Choroid plexus epithelial cell (primary cell): ENCODE measurements around the gene MXRA8.
"Not testable (repeated sequence)": the region's sequence is repeated elsewhere in the genome, so short reads cannot be mapped to it uniquely, and the experiment has no call there.

ENCODE experiments used
- DNase-seq: peaks from one replicate; pipeline ENCODE4 v3.0.0-alpha.2; 2010; ENCODE audit warnings: low read depth
- H3K4me3 ChIP-seq: 2 replicates; pipeline ENCODE4 v1.5.1; 2011; ENCODE audit warnings: low read depth, mild to moderate bottlenecking, control low read depth, low read length, moderate library complexity
- TF ChIP-seq, protein P1 (sequence below): conservative IDR thresholded peaks from 2 replicates; pipeline ENCODE4 v1.5.1; 2011; ENCODE audit warnings: low read depth, mild to moderate bottlenecking, control low read depth, inconsistent platforms, low read length, moderate library complexity

The MXRA8 gene

DNA sequence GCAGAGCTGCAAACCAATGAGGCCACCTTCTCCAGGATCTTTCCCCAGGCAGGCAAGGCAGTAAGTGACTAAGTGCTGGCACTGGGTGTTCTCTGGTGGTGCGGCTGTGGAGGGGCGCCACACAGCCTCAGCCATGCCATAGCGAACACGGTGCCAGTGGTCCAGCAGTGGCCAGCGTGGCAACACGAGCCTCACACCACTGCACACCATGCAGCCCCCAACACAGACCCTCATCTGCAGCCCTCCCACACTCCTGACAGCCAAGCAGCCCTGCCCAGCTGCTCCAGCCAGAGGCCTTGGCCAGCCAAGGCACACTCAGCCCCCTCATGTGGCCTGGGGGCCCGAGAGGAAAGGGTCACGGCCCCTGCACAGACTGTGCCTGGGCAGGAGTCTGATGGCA is 36.9 kb downstream of the MXRA8 start:
- TF ChIP-seq, protein P1, sequence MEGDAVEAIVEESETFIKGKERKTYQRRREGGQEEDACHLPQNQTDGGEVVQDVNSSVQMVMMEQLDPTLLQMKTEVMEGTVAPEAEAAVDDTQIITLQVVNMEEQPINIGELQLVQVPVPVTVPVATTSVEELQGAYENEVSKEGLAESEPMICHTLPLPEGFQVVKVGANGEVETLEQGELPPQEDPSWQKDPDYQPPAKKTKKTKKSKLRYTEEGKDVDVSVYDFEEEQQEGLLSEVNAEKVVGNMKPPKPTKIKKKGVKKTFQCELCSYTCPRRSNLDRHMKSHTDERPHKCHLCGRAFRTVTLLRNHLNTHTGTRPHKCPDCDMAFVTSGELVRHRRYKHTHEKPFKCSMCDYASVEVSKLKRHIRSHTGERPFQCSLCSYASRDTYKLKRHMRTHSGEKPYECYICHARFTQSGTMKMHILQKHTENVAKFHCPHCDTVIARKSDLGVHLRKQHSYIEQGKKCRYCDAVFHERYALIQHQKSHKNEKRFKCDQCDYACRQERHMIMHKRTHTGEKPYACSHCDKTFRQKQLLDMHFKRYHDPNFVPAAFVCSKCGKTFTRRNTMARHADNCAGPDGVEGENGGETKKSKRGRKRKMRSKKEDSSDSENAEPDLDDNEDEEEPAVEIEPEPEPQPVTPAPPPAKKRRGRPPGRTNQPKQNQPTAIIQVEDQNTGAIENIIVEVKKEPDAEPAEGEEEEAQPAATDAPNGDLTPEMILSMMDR = no peak
- no peak overlapping the region for H3K4me3 ChIP-seq
- DNase-seq = no peak

DNA sequence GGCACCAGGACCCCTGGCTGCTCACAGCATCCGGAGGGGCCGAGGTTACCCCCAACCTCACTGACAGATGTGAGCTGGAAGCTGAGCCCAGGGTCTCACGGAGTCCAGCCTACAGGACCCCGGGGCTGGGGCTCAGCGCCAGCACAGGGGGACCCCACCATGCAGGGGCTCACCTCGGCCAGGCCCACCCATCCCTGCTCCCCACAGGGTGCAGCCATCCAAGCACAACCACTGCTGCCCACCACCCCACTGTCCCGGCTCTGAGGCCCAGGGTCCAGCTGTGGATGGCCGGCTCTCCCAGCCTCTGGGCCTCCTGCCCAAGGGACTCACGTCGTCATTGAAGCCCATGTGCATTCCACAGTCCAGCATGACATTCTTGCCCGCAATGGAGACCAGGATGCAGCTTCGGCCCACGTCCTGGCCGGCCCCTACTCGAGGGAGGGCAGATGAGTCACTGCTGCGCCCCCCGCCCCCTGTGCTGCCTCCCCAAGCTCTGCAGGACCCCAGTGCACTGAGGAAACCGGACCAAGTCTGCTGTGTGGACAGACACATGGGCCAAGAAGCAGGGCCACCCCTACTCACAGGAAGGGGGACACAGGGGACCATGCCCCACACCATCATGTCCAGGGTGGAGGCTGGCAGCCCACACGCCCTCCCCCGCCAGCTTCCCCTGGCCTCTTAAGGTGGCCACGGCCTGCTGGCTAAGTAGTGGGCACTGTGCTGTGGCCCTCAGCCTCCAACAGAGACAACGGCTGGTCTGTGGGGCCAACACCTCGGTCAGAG is 37.5 kb downstream of the MXRA8 start:
- H3K4me3 ChIP-seq = no peak overlapping the region
- TF ChIP-seq, protein P1 = no peak
- no peak for DNase-seq

DNA sequence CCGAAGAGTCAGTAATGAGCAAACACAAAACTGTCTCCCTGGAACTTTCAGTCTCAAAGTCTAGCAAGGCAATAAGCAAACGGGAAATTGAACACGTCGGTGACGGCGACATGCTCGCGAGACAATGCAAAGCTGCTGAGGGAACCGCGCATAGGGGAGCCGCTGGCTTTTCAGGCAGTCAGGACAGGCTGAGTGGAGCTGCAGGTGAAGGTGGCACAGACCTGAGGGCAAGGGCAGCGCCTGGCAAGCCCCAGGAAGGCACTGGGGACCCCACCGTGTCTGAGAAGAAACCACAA is 38.8 kb downstream of the MXRA8 start:
- no peak for DNase-seq

DNA sequence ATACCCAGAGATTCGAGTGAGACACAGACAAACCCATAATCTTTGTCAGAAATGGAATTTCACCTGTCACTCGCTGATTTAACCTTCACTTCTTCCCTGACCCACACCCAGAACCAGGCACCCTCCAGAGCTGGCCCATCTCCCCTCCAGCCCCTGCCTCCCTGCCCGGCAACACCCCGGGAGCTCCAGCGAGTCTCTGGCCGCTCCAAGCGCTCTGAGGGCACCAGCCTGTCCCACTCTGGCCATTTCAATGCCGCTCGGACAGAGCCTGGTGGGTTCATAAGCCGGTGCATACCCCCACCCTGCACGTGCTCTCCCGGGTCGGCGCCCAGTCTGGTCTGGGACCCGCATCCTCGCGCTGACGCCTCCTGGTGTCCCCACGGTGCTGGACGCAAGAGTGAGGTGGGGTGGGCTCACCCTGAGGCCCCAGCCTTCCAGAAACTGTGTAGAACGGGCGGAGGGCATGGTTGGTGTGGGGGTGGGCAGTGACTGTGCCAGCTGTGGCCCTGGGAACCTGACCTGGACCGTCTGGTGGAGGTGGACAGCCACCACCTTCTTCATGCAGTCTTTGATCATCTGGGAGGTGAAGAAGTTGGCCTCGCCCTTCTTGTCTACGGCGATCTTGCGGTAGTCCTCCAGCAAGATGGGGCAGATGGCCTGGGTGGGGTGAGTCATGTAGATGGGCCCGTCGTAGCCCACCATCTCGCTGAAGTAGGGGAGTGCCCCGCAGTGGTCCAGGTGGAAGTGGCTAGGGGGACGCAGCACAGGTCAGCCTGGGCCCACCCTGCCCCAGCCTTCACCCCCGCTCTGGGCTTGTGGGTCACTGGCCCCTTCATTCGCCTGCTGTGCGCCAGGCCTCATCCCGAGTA is 39.3 kb downstream of the MXRA8 start:
- no peak for DNase-seq
- no peak overlapping the region for H3K4me3 ChIP-seq
- TF ChIP-seq, protein P1 = no peak

More for the DNA sequence above, 38.8 kb downstream of the MXRA8 start:
- TF ChIP-seq, protein P1 = no peak
- H3K4me3 ChIP-seq = no peak overlapping the region

DNA sequence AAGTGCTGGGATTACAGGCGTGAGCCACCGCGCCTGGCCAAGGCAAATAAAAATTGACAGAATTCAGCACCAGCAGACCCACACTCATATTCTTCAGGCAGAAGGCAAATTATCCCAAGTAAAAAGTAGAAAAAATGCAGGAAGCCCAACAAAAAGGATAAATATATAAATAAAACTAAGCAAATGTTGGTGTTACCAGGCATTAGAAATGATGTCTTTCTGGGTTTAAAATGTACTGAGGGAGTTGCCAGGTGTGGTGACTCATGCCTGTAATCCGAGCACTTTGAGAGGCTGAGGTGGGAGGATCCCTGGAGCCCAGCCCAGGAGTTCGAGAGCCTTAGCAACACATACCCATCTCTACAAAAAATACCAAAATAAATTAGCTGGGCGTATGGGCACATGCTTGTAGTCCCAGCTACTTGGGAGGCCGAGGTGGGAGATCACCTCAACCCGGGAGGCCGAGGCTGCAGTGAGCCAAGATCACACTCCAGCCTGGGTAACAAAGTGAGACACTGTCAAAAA is 40.2 kb downstream of the MXRA8 start:
- TF ChIP-seq, protein P1 = no peak
- no peak overlapping the region for H3K4me3 ChIP-seq
- DNase-seq = peak; percentile 97

DNA sequence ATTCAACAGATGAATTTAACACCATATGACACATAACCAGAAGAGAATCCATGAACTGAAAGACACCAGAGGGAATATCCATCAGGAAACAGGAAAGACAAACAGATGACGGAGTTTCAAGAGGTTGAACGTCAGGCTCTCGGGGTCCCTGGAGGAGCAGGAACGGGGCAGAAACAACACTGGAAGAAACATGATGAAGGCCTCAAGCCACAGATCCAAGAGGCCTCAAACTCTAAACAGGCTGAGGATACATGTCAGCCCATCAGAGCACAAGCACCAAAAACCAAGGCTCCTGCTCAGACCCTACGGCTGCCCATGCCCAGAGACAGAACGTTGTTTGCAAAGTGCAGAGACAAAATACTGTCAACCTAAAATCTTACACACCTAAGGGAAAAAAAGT is 40.9 kb downstream of the MXRA8 start:
- TF ChIP-seq, protein P1 = no peak
- DNase-seq = no peak
- no peak overlapping the region for H3K4me3 ChIP-seq

DNA sequence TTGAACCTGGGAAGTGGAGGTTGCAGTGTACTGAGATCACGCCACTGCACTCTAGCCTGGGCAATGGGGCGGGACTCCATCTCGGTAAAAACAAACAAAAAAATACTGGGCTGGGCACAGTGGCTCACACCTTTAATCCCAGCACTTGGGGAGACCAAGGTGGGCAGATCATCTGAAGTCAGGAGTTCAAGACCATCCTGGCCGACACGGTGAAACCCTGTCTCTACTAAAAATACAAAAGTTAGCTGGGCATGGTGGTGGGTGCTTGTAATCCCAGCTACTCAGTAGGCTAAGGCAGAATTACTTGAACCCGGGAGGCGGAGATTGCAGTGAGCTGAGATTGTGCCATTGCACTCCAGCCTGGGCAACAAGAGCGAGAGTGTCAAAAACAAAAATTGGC is 42.2 kb downstream of the MXRA8 start:
- DNase-seq, H3K4me3 ChIP-seq: not testable (repeated sequence)
